K562 (cell line): ENCODE results near the gene ZNF213. TPM values are rescaled to one million over a fixed set of nuclear protein-coding genes. Genes with fewer than 3 reads are reported as not detected.

Experiments
- COPS2 ChIP-seq: fragments of 450-650 bp; conservative IDR thresholded peaks from 2 replicates; pipeline ENCODE4 v1.6.1; 2016; ENCODE audit warnings: mild to moderate bottlenecking, moderate library complexity
- ETS2 ChIP-seq: IDR thresholded peaks from 2 replicates; pipeline ENCODE4 v1.6.1; 2016; ENCODE audit warnings: borderline replicate concordance, missing genetic modification characterization, mild to moderate bottlenecking, moderate library complexity, missing compliant biosample characterization; ENCODE audit not compliant: poor library complexity, severe bottlenecking
- FOXP4 ChIP-seq: sonication (generic); formaldehyde crosslinking; IDR thresholded peaks from 2 replicates; pipeline ENCODE4 v1.8.0; 2022; ENCODE audit warnings: mild to moderate bottlenecking, missing genetic modification reagents, borderline replicate concordance
- HNRNPH1 ChIP-seq: fragments of 200-400 bp; formaldehyde crosslinking; optimal IDR thresholded peaks from 2 replicates; pipeline ENCODE3; 2017; ENCODE audit warnings: low read depth, mild to moderate bottlenecking, low read length, moderate library complexity
- LCOR ChIP-seq: sonication (generic); formaldehyde crosslinking; IDR thresholded peaks from 2 replicates; pipeline ENCODE4 v1.8.0; 2022; ENCODE audit warnings: mild to moderate bottlenecking, missing genetic modification reagents
- MYBL2 ChIP-seq, 2 experiments: fragments of 450-650 bp in 1 of 2; sonication (generic) in 1 of 2; formaldehyde crosslinking in 1 of 2; IDR thresholded peaks; 2 replicates each; pipeline versions ENCODE4 v1.6.1 to v1.8.1; 2017 to 2022; ENCODE audit warnings: borderline replicate concordance in 1 of 2, inconsistent platforms in 1 of 2, low read depth in 1 of 2, mild to moderate bottlenecking in 1 of 2, missing genetic modification reagents in 1 of 2, moderate library complexity in 1 of 2
- NFATC3 ChIP-seq: fragments of 450-650 bp; IDR thresholded peaks from 2 replicates; pipeline ENCODE4 v1.6.1; 2017; ENCODE audit warnings: mild to moderate bottlenecking
- SIX5 ChIP-seq, 2 experiments: IDR thresholded peaks; 2 replicates each; pipeline ENCODE4 v1.6.1; 2011; ENCODE audit warnings: low read length in 2 of 2, borderline replicate concordance in 1 of 2, low read depth in 1 of 2, mild to moderate bottlenecking in 1 of 2, moderate library complexity in 1 of 2; ENCODE audit not compliant: insufficient read depth in 1 of 2
- TAF1 ChIP-seq: IDR thresholded peaks from 2 replicates; pipeline ENCODE4 v1.6.1; 2011; ENCODE audit warnings: mild to moderate bottlenecking, low read length, moderate library complexity; ENCODE audit not compliant: insufficient read depth, control insufficient read depth, severe bottlenecking; ENCODE audit errors: extremely low read depth
- TFAM ChIP-seq: fragments of 250-450 bp; sonication (Bioruptor Pico); conservative IDR thresholded peaks from 2 replicates; pipeline ENCODE4 v1.5.0; 2021; ENCODE audit warnings: mild to moderate bottlenecking, moderate library complexity
- TGIF2 ChIP-seq: sonication (generic); formaldehyde crosslinking; IDR thresholded peaks from 2 replicates; pipeline ENCODE4 v1.8.1; 2022; ENCODE audit warnings: mild to moderate bottlenecking, missing genetic modification reagents, moderate library complexity
- THAP12 ChIP-seq: fragments of 250-450 bp; sonication (Bioruptor Pico); IDR thresholded peaks from 2 replicates; pipeline ENCODE4 v1.9.0; 2021; ENCODE audit warnings: mild to moderate bottlenecking, inconsistent platforms
- WHSC1 ChIP-seq: IDR thresholded peaks from one replicate; pipeline ENCODE4 v1.6.1; 2012; ENCODE audit warnings: low read length, control low read depth, inconsistent platforms
- ZBTB43 ChIP-seq: sonication (generic); formaldehyde crosslinking; IDR thresholded peaks from 2 replicates; pipeline ENCODE4 v1.8.0; 2023; ENCODE audit warnings: mild to moderate bottlenecking, missing genetic modification reagents
- ZFP30 ChIP-seq: fragments of 250-450 bp; sonication (Bioruptor Pico); IDR thresholded peaks from 2 replicates; pipeline ENCODE4 v1.8.0; 2022; ENCODE audit warnings: moderate library complexity, mild to moderate bottlenecking, inconsistent platforms, borderline replicate concordance
- ZNF140 ChIP-seq: fragments of 250-450 bp; sonication (Bioruptor Pico); IDR thresholded peaks from 2 replicates; pipeline ENCODE4 v1.8.0; 2021; ENCODE audit warnings: moderate library complexity, mild to moderate bottlenecking, inconsistent platforms
- ZNF165 ChIP-seq: fragments of 250-450 bp; sonication (Bioruptor Pico); IDR thresholded peaks from 2 replicates; pipeline ENCODE4 v1.4.0; 2020; ENCODE audit warnings: borderline replicate concordance
- ZNF217 ChIP-seq: sonication (generic); formaldehyde crosslinking; IDR thresholded peaks from 2 replicates; pipeline ENCODE4 v1.8.0; 2022; ENCODE audit warnings: mild to moderate bottlenecking, missing genetic modification reagents
- ZSCAN32 ChIP-seq: fragments of 450-650 bp; formaldehyde crosslinking; IDR thresholded peaks from 2 replicates; pipeline ENCODE4 v1.4.0; 2020; ENCODE audit warnings: mild to moderate bottlenecking, moderate library complexity
- polyA plus RNA-seq, 8 experiments: library from polyadenylated mRNA; depleted of rRNA in 4 of 8; stranded (reverse) in 5 of 8; unstranded in 3 of 8; fragments of >200 nt; fragmentation: Nextera tagmentation in 2 of 8; fragmentation: Illumina TruSeq in 1 of 8; extraction: Ambion mirVana in 2 of 8; extraction: Trizol in 1 of 8; gene quantifications; 2 replicates each; pipeline versions ENCODE4 v1.2.1 to v1.2.3, GENCODE V29; 2011 to 2014; ENCODE audit warnings: inconsistent platforms in 1 of 8, missing spikeins in 1 of 8
- total RNA-seq, 7 experiments: library from RNA; depleted of rRNA in 6 of 7; stranded (reverse); fragments of >200 nt in 6 of 7; fragmentation: Illumina TruSeq in 2 of 7; extraction: Trizol in 2 of 7; gene quantifications; 2 replicates each; pipeline versions ENCODE4 v1.2.1 to v1.2.3, GENCODE V29; 2011 to 2021; ENCODE audit warnings: low replicate concordance in 1 of 7
- TF ChIP-seq, protein P1 (sequence below): fragments of 450-650 bp; formaldehyde crosslinking; IDR thresholded peaks from 2 replicates; pipeline ENCODE4 v1.4.0; 2020; ENCODE audit warnings: mild to moderate bottlenecking, moderate library complexity

The ZNF213 gene
- total and polyA plus RNA-seq, 9 of the 15 experiments (the other 6 are each of a cell fraction or from before 2014, with no cell fraction given) = 0.49 to 10.0 (median 1.8) TPM

GRCh38 chr16:3152991-3153368 lies 18.2 kb downstream of the ZNF213 start (continued):
- TF ChIP-seq THAP12 (no peak), ZBTB43 (CRISPR knock-in tag) (no peak), TFAM (CRISPR knock-in tag) (no peak), ETS2 (tag) (no peak), NFATC3 (no peak), ZNF140 (CRISPR knock-in tag) (no peak), ZFP30 (CRISPR knock-in tag) (no peak), ZNF217 (no peak), HNRNPH1 (no peak), COPS2 (no peak), WHSC1 (no peak), SIX5 (IDR thresholded peaks at IDR 0.05; ENCODE audit: borderline replicate concordance in 1 of 2, insufficient read depth in 1 of 2, low read depth in 1 of 2, low read length in 2 of 2) (0 out of 4 replicates have a peak, but pooled peaks of 1 of the 2 experiments have one; percentile 16), TAF1 (no peak), ZSCAN32 (0 out of 2 replicates have a peak, but pooled peaks have one; percentile 40), LCOR (CRISPR knock-in tag) (no peak; the same call in 1 of the 2 replicates), TGIF2 (CRISPR knock-in tag) (no peak), ZNF165 (no peak), FOXP4 (CRISPR knock-in tag) (no peak), MYBL2 (IDR thresholded peaks at IDR 0.05; ENCODE audit: low read depth) (no peak), MYBL2 (CRISPR knock-in tag; IDR thresholded peaks at IDR 0.05; ENCODE audit: borderline replicate concordance) (no peak)
- TF ChIP-seq, protein P1, sequence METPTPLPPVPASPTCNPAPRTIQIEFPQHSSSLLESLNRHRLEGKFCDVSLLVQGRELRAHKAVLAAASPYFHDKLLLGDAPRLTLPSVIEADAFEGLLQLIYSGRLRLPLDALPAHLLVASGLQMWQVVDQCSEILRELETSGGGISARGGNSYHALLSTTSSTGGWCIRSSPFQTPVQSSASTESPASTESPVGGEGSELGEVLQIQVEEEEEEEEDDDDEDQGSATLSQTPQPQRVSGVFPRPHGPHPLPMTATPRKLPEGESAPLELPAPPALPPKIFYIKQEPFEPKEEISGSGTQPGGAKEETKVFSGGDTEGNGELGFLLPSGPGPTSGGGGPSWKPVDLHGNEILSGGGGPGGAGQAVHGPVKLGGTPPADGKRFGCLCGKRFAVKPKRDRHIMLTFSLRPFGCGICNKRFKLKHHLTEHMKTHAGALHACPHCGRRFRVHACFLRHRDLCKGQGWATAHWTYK (CRISPR knock-in tag) = no peak
